Keratinocyte (primary cell): ENCODE results near the gene ENOSF1. TPM values are rescaled to one million over a fixed set of nuclear protein-coding genes. Genes with fewer than 3 reads are reported as not detected.
"Not testable (repeated sequence)": the region's sequence is repeated elsewhere in the genome, so short reads cannot be mapped to it uniquely, and the experiment has no call there.

ENCODE experiments used
- DNase-seq: peaks from one replicate; pipeline ENCODE4 v3.0.0-alpha.2; 2011; ENCODE audit warnings: low read depth, missing footprints, low spot score
- FAIRE-seq: peaks from 2 replicates; lab custom pipeline; 2011; peaks lifted over from hg19 to GRCh38; lab: Jason Lieb, UNC
- H2AFZ ChIP-seq: 2 replicates; pipeline ENCODE4 v1.6.0; 2012; ENCODE audit warnings: low read length, control low read depth, inconsistent platforms; ENCODE audit not compliant: control insufficient read depth
- H3K27ac ChIP-seq: 2 replicates; pipeline ENCODE4 v1.5.1; 2011; ENCODE audit warnings: low read length; ENCODE audit not compliant: control insufficient read depth, insufficient read depth
- H3K27me3 ChIP-seq: 3 replicates; pipeline ENCODE4 v1.6.0; 2011; ENCODE audit warnings: low read length; ENCODE audit not compliant: control insufficient read depth, insufficient read depth; ENCODE audit errors: extremely low read depth
- H3K36me3 ChIP-seq, 2 experiments: 2 replicates in 1 of 2; 3 replicates in 1 of 2; pipeline ENCODE4 v1.5.1; 2011; ENCODE audit warnings: low read length in 2 of 2, mild to moderate bottlenecking in 1 of 2; ENCODE audit not compliant: control insufficient read depth in 2 of 2, insufficient read depth in 2 of 2; ENCODE audit errors: extremely low read depth in 1 of 2
- H3K4me1 ChIP-seq: 3 replicates; pipeline ENCODE4 v1.5.1; 2011; ENCODE audit warnings: low read length; ENCODE audit not compliant: control insufficient read depth, insufficient read depth; ENCODE audit errors: extremely low read depth
- H3K4me2 ChIP-seq: 3 replicates; pipeline ENCODE4 v1.6.0; 2011; ENCODE audit warnings: low read depth, low read length; ENCODE audit not compliant: control insufficient read depth, insufficient read depth; ENCODE audit errors: extremely low read depth
- H3K4me3 ChIP-seq, 3 experiments: fragments of 200-600 bp in 1 of 3; sonication (generic) in 1 of 3; 2 replicates in 2 of 3; 3 replicates in 1 of 3; pipeline ENCODE4 v1.5.1; 2011 to 2016; ENCODE audit warnings: low read length in 3 of 3, mild to moderate bottlenecking in 3 of 3, control low read depth in 2 of 3, inconsistent platforms in 1 of 3, low read depth in 1 of 3, mixed read lengths in 1 of 3, mixed run types in 1 of 3, moderate library complexity in 1 of 3; ENCODE audit not compliant: control insufficient read depth in 2 of 3, insufficient read depth in 2 of 3; ENCODE audit errors: extremely low read depth in 1 of 3
- H3K79me2 ChIP-seq: 2 replicates; pipeline ENCODE4 v1.6.0; 2012; ENCODE audit warnings: low read length; ENCODE audit not compliant: control insufficient read depth, insufficient read depth
- H3K9ac ChIP-seq: 3 replicates; pipeline ENCODE4 v1.6.0; 2011; ENCODE audit warnings: low read length; ENCODE audit not compliant: control insufficient read depth, insufficient read depth; ENCODE audit errors: extremely low read depth
- H3K9me1 ChIP-seq: 3 replicates; pipeline ENCODE4 v1.6.0; 2011; ENCODE audit warnings: low read length; ENCODE audit not compliant: control insufficient read depth, insufficient read depth; ENCODE audit errors: extremely low read depth
- H3K9me3 ChIP-seq: 2 replicates; pipeline ENCODE4 v1.5.1; 2012; ENCODE audit warnings: low read depth, low read length; ENCODE audit not compliant: control insufficient read depth
- H4K20me1 ChIP-seq: 3 replicates; pipeline ENCODE4 v1.6.0; 2011; ENCODE audit warnings: low read length; ENCODE audit not compliant: control insufficient read depth, insufficient read depth; ENCODE audit errors: extremely low read depth
- CTCF ChIP-seq, 3 experiments: IDR thresholded peaks in 1 of 3; conservative IDR thresholded peaks in 1 of 3; optimal IDR thresholded peaks in 1 of 3; 2 replicates in 2 of 3; 3 replicates in 1 of 3; pipeline versions ENCODE3 to v1.5.1; 2011; ENCODE audit warnings: low read length in 3 of 3, mild to moderate bottlenecking in 3 of 3, moderate library complexity in 2 of 3, control low read depth in 1 of 3, inconsistent platforms in 1 of 3; ENCODE audit not compliant: insufficient read depth in 2 of 3; ENCODE audit errors: extremely low read depth in 1 of 3
- EZH2 ChIP-seq: IDR thresholded peaks from one replicate; pipeline ENCODE4 v1.6.1; 2012; ENCODE audit warnings: inconsistent platforms, mild to moderate bottlenecking, low read length, moderate library complexity
- dilution Hi-C: fragments of 300-500 bp; cut with MboI; formaldehyde crosslinking; loops from one replicate; pipeline ENCODE4 v1.7.0; 2020; ENCODE audit warnings: low sequenced_read_pairs; ENCODE audit not compliant: extremely low pct_ligation_motif_present
- polyA minus RNA-seq, 3 experiments: library from RNA; depleted of rRNA, polyadenylated mRNA; stranded (reverse); fragments of >200 nt; gene quantifications; 1 replicate in 1 of 3; 2 replicates in 1 of 3; 3 replicates in 1 of 3; pipeline ENCODE4 v1.2.3, GENCODE V29; 2011
- polyA plus RNA-seq, 5 experiments: library from polyadenylated mRNA; depleted of rRNA in 3 of 5; stranded (reverse) in 3 of 5; stranded (forward) in 1 of 5; unstranded in 1 of 5; fragments of >200 nt; gene quantifications; 1 replicate in 1 of 5; 2 replicates in 3 of 5; 3 replicates in 1 of 5; pipeline versions ENCODE4 v1.2.1 to v1.2.3, GENCODE V29; 2011 to 2012; ENCODE audit warnings: missing spikeins in 2 of 5, low read depth in 1 of 5, low replicate concordance in 1 of 5

Gene ENOSF1, protein sequence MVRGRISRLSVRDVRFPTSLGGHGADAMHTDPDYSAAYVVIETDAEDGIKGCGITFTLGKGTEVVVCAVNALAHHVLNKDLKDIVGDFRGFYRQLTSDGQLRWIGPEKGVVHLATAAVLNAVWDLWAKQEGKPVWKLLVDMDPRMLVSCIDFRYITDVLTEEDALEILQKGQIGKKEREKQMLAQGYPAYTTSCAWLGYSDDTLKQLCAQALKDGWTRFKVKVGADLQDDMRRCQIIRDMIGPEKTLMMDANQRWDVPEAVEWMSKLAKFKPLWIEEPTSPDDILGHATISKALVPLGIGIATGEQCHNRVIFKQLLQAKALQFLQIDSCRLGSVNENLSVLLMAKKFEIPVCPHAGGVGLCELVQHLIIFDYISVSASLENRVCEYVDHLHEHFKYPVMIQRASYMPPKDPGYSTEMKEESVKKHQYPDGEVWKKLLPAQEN
- polyA plus RNA-seq (14.6 to 27.6 TPM (median 19.5 TPM) in 3 replicates), polyA minus RNA-seq (18.2 to 35.6 TPM (median 21.3 TPM) in 3 replicates)
- polyA plus RNA-seq (2011; ENCODE audit: low read depth) = 22.2 TPM
- polyA plus RNA-seq (2011; cell fraction: cytosol; rRNA removed) = 9.3 and 12.7 TPM in 2 replicates
- polyA plus RNA-seq (2011; cell fraction: nucleus; rRNA removed) = 58.7 and 63.0 TPM in 2 replicates
- polyA plus RNA-seq (2012; ENCODE audit: low replicate concordance) = 18.6 and 20.5 TPM in 2 replicates
- polyA minus RNA-seq (2011; cell fraction: cytosol; rRNA and poly(A)+ RNA removed) = 16.5 TPM
- polyA minus RNA-seq (2011; cell fraction: nucleus; rRNA and poly(A)+ RNA removed) = 30.4 and 52.5 TPM in 2 replicates

- FAIRE-seq = no peak
- TF ChIP-seq CTCF (optimal IDR thresholded peaks at IDR 0.05 in 1 of 3, IDR thresholded peaks at IDR 0.05 in 1 of 3, conservative IDR thresholded peaks at IDR 0.05 in 1 of 3; ENCODE audit: extremely low read depth in 1 of 3, insufficient read depth in 2 of 3, low read length in 3 of 3) (peak; percentile 54 to 90 (median 78)), EZH2 (no peak)
- no peaks in the 10 kb centered on the region for H3K9me1 ChIP-seq
- H3K4me2 ChIP-seq = peak within 1 kb of the TSS; percentile 90
- H3K79me2 ChIP-seq = peaks cover 35% of the 10 kb centered on the region
- H2AFZ ChIP-seq = peak within 1 kb of the TSS; percentile 89
- H4K20me1 ChIP-seq = no peaks in the 10 kb centered on the region
- no peaks in the 10 kb centered on the region for H3K9me3 ChIP-seq
- no peak for DNase-seq
- H3K4me3 ChIP-seq = peak within 1 kb of the TSS; percentile 65 to 86 (median 85)
- peaks cover 14% of the 10 kb centered on the region for H3K4me1 ChIP-seq
- H3K9ac ChIP-seq = peak within 1 kb of the TSS; percentile 96
- no peaks in the 10 kb centered on the region for H3K27me3 ChIP-seq
- dilution Hi-C loops = no loop called here
- H3K36me3 ChIP-seq = peaks cover 3 to 9% of the 10 kb centered on the region in 2 experiments
- peak within 1 kb of the TSS; percentile 88 for H3K27ac ChIP-seq
These were observed at the start of gene ENOSF1 for GRCh38 chr18:712401-713134. TSS of gene ENOSF1 (minus strand) at chr18:712630. CDS start at chr18:712587, 43 bp downstream.

- H3K4me3 ChIP-seq, H3K36me3 ChIP-seq, FAIRE-seq, H3K9ac ChIP-seq, H3K9me1 ChIP-seq, H4K20me1 ChIP-seq, H3K4me1 ChIP-seq, H3K27ac ChIP-seq, DNase-seq, H3K27me3 ChIP-seq, H3K4me2 ChIP-seq, H2AFZ ChIP-seq, dilution Hi-C loops, H3K9me3 ChIP-seq: not testable (repeated sequence)
- peaks cover 41% of the 10 kb centered on the region for H3K79me2 ChIP-seq
These were observed 47.4 kb upstream of the ENOSF1 start for GRCh38 chr18:759864-760263.
